WTC11 (cell line): ENCODE results near the gene YEATS2. TPM values are rescaled to one million over a fixed set of nuclear protein-coding genes. Genes with fewer than 3 reads are reported as not detected.

Experiments
- ATAC-seq: fragments of 200-7000 bp; cut with Tn5 transposase; 2 replicates; pipeline ENCODE4 v1.10.0; 2021; ENCODE audit warnings: mild to moderate bottlenecking, moderate library complexity
- CTCF ChIA-PET: fragments of 300-600 bp; sonication (Branson Sonifier 250); formaldehyde crosslinking; loops from one replicate; lab custom pipeline; 2021; ENCODE audit warnings: antibody characterized with exemption; lab: Charles Lee
- POLR2A ChIA-PET: fragments of 350-600 bp; sonication (Branson Sonifier 250); formaldehyde crosslinking; loops from one replicate; lab custom pipeline; 2021; ENCODE audit warnings: antibody characterized with exemption; lab: Charles Lee
- DNase-seq: peaks from one replicate; pipeline ENCODE4 v3.0.0; 2021; ENCODE audit warnings: low spot score
- H3K27ac Mint-ChIP-seq: 2 replicates; pipeline ENCODE4 v1.8.0; 2021; ENCODE audit warnings: mixed read lengths
- H3K27me3 Mint-ChIP-seq: 2 replicates; pipeline ENCODE4 v1.8.0; 2021; ENCODE audit warnings: low read depth, mild to moderate bottlenecking, moderate library complexity, mixed read lengths
- H3K36me3 Mint-ChIP-seq: 2 replicates; pipeline ENCODE4 v1.8.0; 2021; ENCODE audit warnings: mixed read lengths
- H3K4me1 Mint-ChIP-seq: 2 replicates; pipeline ENCODE4 v1.8.0; 2022; ENCODE audit warnings: mixed read lengths
- H3K4me3 Mint-ChIP-seq: 2 replicates; pipeline ENCODE4 v1.8.0; 2021; ENCODE audit warnings: mild to moderate bottlenecking, moderate library complexity, mixed read lengths
- H3K9me3 Mint-ChIP-seq: 2 replicates; pipeline ENCODE4 v1.8.0; 2021; ENCODE audit warnings: mixed read lengths
- ATF3 ChIP-seq: sonication (generic); formaldehyde crosslinking; conservative IDR thresholded peaks from 2 replicates; pipeline ENCODE4 v1.8.1; 2022; ENCODE audit warnings: mild to moderate bottlenecking, missing genetic modification reagents
- E2F4 ChIP-seq: sonication (generic); formaldehyde crosslinking; IDR thresholded peaks from 2 replicates; pipeline ENCODE4 v1.8.1; 2022; ENCODE audit warnings: low read depth, mild to moderate bottlenecking, moderate library complexity, missing genetic modification reagents, borderline replicate concordance
- ELF4 ChIP-seq: sonication (generic); formaldehyde crosslinking; IDR thresholded peaks from 2 replicates; pipeline ENCODE4 v1.8.1; 2022; ENCODE audit warnings: low read depth, mild to moderate bottlenecking, moderate library complexity, missing genetic modification reagents
- EMX1 ChIP-seq: fragments of 250-450 bp; sonication (Bioruptor Pico); IDR thresholded peaks from 2 replicates; pipeline ENCODE4 v1.8.0; 2021; ENCODE audit warnings: mild to moderate bottlenecking
- IRF2 ChIP-seq: sonication (generic); formaldehyde crosslinking; IDR thresholded peaks from 2 replicates; pipeline ENCODE4 v1.8.0; 2022; ENCODE audit warnings: low read depth, missing genetic modification reagents, borderline replicate concordance
- JUN ChIP-seq: sonication (generic); formaldehyde crosslinking; IDR thresholded peaks from 2 replicates; pipeline ENCODE4 v1.8.0; 2023; ENCODE audit warnings: mild to moderate bottlenecking, missing genetic modification reagents
- MXD4 ChIP-seq: fragments of 250-450 bp; sonication (Bioruptor Pico); IDR thresholded peaks from 2 replicates; pipeline ENCODE4 v1.8.0; 2021; ENCODE audit warnings: mild to moderate bottlenecking, moderate library complexity, borderline replicate concordance
- MYBL2 ChIP-seq: sonication (generic); formaldehyde crosslinking; IDR thresholded peaks from 2 replicates; pipeline ENCODE4 v1.8.1; 2023; ENCODE audit warnings: mild to moderate bottlenecking, moderate library complexity, missing genetic modification reagents
- NFYB ChIP-seq: sonication (generic); formaldehyde crosslinking; conservative IDR thresholded peaks from 2 replicates; pipeline ENCODE4 v1.8.0; 2022; ENCODE audit warnings: low read depth, missing genetic modification reagents
- OVOL2 ChIP-seq: fragments of 250-450 bp; sonication (Bioruptor Pico); IDR thresholded peaks from 2 replicates; pipeline ENCODE4 v1.9.0; 2021; ENCODE audit warnings: mild to moderate bottlenecking, borderline replicate concordance
- PRRX2 ChIP-seq: fragments of 250-450 bp; sonication (Bioruptor Pico); IDR thresholded peaks from 2 replicates; pipeline ENCODE4 v1.8.0; 2021; ENCODE audit warnings: mild to moderate bottlenecking
- SOX15 ChIP-seq: fragments of 250-450 bp; sonication (Bioruptor Pico); IDR thresholded peaks from 2 replicates; pipeline ENCODE4 v1.9.0; 2021; ENCODE audit warnings: mild to moderate bottlenecking
- USF1 ChIP-seq: sonication (generic); formaldehyde crosslinking; IDR thresholded peaks from 2 replicates; pipeline ENCODE4 v1.8.0; 2022; ENCODE audit warnings: mild to moderate bottlenecking, missing genetic modification reagents
- ZNF281 ChIP-seq: sonication (generic); formaldehyde crosslinking; IDR thresholded peaks from 2 replicates; pipeline ENCODE4 v1.8.0; 2023; ENCODE audit warnings: mild to moderate bottlenecking, missing genetic modification reagents
- ZNF425 ChIP-seq: fragments of 250-450 bp; sonication (Bioruptor Pico); conservative IDR thresholded peaks from 2 replicates; pipeline ENCODE4 v1.9.0; 2021; ENCODE audit warnings: mild to moderate bottlenecking
- total RNA-seq: library from RNA; stranded (reverse); gene quantifications from 3 replicates; pipeline ENCODE4 v1.2.3, GENCODE V29; 2021
- TF ChIP-seq, protein P1 (sequence below): sonication (generic); formaldehyde crosslinking; IDR thresholded peaks from 2 replicates; pipeline ENCODE4 v1.8.0; 2022; ENCODE audit warnings: mild to moderate bottlenecking, missing genetic modification reagents
- TF ChIP-seq, protein P2 (sequence below): fragments of 250-450 bp; sonication (Bioruptor Pico); IDR thresholded peaks from 2 replicates; pipeline ENCODE4 v1.9.0; 2021; ENCODE audit warnings: mild to moderate bottlenecking, borderline replicate concordance
- TF ChIP-seq, protein P3 (sequence below): sonication (generic); formaldehyde crosslinking; IDR thresholded peaks from 2 replicates; pipeline ENCODE4 v1.8.0; 2023; ENCODE audit warnings: missing genetic modification reagents, mild to moderate bottlenecking, borderline replicate concordance

YEATS2 gene
- total RNA-seq, 1 experiment from 2014 or later: 42.5 TPM

DNA sequence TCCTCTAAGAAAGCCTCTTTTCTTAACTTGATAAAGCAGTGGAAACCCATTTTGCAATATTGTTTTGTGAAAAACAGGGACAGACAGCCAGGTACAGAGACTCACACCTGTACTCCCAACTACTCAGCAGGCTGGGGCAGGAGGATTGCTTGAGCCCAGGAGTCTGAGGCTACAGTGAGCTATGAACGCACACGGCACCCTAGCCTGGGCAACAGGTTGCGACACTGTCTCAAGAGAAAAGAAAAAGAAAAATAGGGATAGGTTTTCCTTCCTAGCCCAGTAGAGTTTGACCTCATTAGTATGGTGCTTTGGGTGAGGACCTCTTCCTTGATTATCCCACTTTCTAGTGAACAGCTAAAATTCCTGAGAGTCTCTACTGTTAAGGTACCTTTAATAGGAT is 17.5 kb upstream of the YEATS2 start (continued):
- TF ChIP-seq, protein P1, sequence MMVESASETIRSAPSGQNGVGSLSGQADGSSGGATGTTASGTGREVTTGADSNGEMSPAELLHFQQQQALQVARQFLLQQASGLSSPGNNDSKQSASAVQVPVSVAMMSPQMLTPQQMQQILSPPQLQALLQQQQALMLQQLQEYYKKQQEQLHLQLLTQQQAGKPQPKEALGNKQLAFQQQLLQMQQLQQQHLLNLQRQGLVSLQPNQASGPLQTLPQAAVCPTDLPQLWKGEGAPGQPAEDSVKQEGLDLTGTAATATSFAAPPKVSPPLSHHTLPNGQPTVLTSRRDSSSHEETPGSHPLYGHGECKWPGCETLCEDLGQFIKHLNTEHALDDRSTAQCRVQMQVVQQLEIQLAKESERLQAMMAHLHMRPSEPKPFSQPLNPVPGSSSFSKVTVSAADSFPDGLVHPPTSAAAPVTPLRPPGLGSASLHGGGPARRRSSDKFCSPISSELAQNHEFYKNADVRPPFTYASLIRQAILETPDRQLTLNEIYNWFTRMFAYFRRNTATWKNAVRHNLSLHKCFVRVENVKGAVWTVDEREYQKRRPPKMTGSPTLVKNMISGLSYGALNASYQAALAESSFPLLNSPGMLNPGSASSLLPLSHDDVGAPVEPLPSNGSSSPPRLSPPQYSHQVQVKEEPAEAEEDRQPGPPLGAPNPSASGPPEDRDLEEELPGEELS: no peak
- TF ChIP-seq NFYB (CRISPR knock-in tag) (no peak), PRRX2 (no peak), JUN (CRISPR knock-in tag) (no peak), SOX15 (CRISPR knock-in tag) (no peak), USF1 (no peak), ZNF425 (no peak), ZNF281 (CRISPR knock-in tag) (no peak), EMX1 (CRISPR knock-in tag) (no peak), ELF4 (no peak), E2F4 (CRISPR knock-in tag) (no peak)

DNA sequence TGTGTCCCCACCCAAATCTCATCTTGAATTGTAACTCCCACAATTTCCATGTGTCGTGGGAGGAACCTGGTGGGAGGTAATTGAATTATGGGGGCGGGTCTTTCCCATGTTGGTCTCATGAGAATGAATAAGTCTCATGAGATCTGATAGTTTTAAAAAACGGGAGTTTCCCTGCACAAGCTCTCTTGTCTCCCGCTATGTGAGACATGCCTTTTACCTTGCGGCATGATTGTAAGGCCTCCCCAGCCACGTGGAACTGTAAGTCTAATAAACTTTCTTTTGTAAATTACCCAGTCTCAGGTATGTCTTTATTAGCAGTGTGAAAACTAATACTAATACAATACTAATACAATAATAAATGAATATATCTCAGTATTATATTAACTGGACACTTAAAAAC is 9.9 kb upstream of the YEATS2 start:
- POLR2A ChIA-PET: no interaction called here
- H3K36me3 Mint-ChIP-seq: no peaks in the 10 kb centered on the region
- H3K4me1 Mint-ChIP-seq: no peaks in the 10 kb centered on the region
- CTCF ChIA-PET: no interaction called here
- no peak for ATAC-seq
- no peaks in the 10 kb centered on the region for H3K9me3 Mint-ChIP-seq
- no peak overlapping the region for H3K4me3 Mint-ChIP-seq
- no peaks in the 10 kb centered on the region for H3K27me3 Mint-ChIP-seq
- DNase-seq: no peak
- H3K27ac Mint-ChIP-seq: no peak overlapping the region
- TF ChIP-seq OVOL2 (CRISPR knock-in tag) (no peak), MYBL2 (CRISPR knock-in tag) (no peak), ATF3 (CRISPR knock-in tag) (no peak), EMX1 (CRISPR knock-in tag) (no peak), IRF2 (no peak), MXD4 (CRISPR knock-in tag) (no peak)
- TF ChIP-seq, protein P2, sequence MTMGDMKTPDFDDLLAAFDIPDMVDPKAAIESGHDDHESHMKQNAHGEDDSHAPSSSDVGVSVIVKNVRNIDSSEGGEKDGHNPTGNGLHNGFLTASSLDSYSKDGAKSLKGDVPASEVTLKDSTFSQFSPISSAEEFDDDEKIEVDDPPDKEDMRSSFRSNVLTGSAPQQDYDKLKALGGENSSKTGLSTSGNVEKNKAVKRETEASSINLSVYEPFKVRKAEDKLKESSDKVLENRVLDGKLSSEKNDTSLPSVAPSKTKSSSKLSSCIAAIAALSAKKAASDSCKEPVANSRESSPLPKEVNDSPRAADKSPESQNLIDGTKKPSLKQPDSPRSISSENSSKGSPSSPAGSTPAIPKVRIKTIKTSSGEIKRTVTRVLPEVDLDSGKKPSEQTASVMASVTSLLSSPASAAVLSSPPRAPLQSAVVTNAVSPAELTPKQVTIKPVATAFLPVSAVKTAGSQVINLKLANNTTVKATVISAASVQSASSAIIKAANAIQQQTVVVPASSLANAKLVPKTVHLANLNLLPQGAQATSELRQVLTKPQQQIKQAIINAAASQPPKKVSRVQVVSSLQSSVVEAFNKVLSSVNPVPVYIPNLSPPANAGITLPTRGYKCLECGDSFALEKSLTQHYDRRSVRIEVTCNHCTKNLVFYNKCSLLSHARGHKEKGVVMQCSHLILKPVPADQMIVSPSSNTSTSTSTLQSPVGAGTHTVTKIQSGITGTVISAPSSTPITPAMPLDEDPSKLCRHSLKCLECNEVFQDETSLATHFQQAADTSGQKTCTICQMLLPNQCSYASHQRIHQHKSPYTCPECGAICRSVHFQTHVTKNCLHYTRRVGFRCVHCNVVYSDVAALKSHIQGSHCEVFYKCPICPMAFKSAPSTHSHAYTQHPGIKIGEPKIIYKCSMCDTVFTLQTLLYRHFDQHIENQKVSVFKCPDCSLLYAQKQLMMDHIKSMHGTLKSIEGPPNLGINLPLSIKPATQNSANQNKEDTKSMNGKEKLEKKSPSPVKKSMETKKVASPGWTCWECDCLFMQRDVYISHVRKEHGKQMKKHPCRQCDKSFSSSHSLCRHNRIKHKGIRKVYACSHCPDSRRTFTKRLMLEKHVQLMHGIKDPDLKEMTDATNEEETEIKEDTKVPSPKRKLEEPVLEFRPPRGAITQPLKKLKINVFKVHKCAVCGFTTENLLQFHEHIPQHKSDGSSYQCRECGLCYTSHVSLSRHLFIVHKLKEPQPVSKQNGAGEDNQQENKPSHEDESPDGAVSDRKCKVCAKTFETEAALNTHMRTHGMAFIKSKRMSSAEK (CRISPR knock-in tag): no peak
- TF ChIP-seq, protein P3, sequence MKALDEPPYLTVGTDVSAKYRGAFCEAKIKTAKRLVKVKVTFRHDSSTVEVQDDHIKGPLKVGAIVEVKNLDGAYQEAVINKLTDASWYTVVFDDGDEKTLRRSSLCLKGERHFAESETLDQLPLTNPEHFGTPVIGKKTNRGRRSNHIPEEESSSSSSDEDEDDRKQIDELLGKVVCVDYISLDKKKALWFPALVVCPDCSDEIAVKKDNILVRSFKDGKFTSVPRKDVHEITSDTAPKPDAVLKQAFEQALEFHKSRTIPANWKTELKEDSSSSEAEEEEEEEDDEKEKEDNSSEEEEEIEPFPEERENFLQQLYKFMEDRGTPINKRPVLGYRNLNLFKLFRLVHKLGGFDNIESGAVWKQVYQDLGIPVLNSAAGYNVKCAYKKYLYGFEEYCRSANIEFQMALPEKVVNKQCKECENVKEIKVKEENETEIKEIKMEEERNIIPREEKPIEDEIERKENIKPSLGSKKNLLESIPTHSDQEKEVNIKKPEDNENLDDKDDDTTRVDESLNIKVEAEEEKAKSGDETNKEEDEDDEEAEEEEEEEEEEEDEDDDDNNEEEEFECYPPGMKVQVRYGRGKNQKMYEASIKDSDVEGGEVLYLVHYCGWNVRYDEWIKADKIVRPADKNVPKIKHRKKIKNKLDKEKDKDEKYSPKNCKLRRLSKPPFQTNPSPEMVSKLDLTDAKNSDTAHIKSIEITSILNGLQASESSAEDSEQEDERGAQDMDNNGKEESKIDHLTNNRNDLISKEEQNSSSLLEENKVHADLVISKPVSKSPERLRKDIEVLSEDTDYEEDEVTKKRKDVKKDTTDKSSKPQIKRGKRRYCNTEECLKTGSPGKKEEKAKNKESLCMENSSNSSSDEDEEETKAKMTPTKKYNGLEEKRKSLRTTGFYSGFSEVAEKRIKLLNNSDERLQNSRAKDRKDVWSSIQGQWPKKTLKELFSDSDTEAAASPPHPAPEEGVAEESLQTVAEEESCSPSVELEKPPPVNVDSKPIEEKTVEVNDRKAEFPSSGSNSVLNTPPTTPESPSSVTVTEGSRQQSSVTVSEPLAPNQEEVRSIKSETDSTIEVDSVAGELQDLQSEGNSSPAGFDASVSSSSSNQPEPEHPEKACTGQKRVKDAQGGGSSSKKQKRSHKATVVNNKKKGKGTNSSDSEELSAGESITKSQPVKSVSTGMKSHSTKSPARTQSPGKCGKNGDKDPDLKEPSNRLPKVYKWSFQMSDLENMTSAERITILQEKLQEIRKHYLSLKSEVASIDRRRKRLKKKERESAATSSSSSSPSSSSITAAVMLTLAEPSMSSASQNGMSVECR: no peak
